ENCODE measurements around the gene FAF1.

Gene FAF1

GRCh38 chr1:50476800-50477199 is 483.3 kb downstream of the FAF1 start:
- DNase-seq = no peak

DNA sequence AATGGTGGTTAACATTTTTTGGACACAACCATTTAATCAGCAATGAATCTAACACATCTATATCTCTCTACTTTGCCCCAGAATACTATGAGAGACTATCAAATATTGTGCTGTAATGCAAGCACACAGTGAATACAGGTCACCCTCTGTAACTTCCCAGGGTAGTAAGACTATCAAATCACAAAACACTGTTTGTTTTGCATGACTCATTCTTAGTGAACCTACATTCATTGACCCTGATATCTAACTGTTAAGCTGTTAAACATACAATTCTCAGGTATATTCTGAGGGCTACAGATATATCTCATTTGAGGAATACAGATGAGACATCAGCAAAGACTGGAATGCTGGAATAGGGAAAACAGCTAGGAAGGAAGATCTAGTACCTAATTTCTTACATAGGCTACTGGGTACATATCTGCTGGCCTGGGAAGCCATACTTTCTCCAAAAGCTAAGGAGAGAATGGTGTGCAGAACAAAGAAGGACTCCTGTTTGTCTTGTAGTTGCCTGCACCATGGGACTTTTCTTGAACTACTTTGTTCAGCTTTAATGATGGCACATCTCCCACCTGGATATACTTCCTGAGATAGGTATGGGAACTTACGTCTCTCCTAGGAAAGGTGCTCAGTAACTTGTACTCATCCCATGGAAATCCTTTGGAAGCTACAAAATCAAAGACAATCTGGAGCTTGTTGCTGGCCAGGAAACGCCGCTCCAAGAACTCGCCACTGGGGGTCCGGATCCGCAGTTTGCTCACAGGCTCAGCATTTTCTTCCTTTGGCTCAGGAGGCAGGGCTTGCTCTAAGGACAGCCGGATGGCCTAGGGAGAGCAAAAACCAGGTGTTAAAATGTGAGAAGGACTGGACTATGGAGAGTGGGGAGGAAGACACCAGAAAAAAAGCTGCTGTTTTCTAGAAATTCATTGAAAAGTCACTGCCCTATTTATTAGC is 484.9 kb downstream of the FAF1 start:
- no peak for DNase-seq

GRCh38 chr1:50473513-50473912 is 486.6 kb downstream of the FAF1 start:
- DNase-seq = no peak

DNA sequence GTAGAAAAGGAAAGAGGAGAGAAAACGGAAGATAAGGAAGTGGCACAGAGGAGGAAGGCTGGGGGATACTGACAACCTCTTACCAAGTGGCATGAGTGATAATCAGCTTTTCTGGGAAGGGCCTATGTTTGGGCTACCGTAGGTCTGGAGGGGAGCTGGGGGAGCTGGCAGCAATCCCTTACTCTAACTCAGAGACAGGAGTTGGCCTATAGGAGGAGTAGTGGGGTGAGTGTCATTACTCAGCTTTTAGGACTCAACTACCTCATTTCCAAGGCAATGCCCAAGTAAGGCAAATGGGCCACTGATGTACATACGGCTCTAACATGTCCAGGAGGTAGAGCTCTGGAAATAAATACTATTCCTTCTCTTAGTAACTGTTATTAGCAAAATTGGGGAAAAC is 488.1 kb downstream of the FAF1 start:
- no peak for DNase-seq

- DNase-seq = no peak
These were observed 497.1 kb downstream of the FAF1 start for GRCh38 chr1:50462964-50463363.

GRCh38 chr1:50458507-50458906 is 501.6 kb downstream of the FAF1 start:
- DNase-seq = no peak

DNA sequence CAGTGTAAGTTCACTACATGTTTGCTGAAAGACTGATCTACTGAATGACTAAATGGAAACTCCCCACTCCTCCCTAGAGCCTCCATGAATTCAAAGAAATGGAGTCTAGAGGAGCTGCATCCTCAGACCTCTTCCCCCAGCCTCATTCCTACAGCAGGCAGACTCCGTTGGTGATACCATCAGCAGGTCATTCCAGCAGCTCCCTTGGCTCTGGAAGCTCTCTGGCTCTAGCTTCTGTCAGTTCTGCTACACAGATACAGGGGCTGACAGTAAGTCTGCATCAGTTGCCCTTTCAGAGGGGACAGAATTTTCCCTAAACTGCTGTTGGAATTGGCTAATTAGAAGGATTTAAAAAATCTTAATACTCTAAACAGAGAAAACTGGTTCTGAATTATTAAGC is 505.2 kb downstream of the FAF1 start:
- no peak for DNase-seq

GRCh38 chr1:50453266-50453665 is 506.8 kb downstream of the FAF1 start:
- no peak for DNase-seq

GRCh38 chr1:50452700-50453099 is 507.4 kb downstream of the FAF1 start:
- DNase-seq = no peak

- DNase-seq = no peak
These were observed 509.0 kb downstream of the FAF1 start for GRCh38 chr1:50450861-50451653.

- DNase-seq = no peak
These were observed 512.1 kb downstream of the FAF1 start for GRCh38 chr1:50447961-50448360.

DNA sequence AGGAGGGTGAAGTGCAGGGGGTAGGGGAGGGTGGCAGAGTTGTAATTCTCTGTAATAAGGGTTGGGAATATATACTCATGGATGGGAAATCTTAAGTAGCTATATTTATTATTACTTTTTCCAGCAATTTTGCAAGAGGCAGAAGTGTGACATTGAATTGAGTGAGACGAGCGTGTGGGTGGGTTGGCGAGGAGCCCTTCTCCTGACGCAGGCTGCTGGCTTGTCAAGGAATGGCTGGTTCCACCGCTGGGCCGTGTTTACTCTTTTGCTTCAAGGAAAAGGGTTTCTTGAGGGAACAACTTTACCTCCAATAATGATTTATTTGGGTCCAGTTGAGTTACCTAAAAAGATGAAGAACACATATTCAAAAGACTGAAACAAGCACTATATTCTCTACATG is 518.9 kb downstream of the FAF1 start:
- no peak for DNase-seq

GRCh38 chr1:50438945-50439344 is 521.1 kb downstream of the FAF1 start:
- no peak for DNase-seq

DNA sequence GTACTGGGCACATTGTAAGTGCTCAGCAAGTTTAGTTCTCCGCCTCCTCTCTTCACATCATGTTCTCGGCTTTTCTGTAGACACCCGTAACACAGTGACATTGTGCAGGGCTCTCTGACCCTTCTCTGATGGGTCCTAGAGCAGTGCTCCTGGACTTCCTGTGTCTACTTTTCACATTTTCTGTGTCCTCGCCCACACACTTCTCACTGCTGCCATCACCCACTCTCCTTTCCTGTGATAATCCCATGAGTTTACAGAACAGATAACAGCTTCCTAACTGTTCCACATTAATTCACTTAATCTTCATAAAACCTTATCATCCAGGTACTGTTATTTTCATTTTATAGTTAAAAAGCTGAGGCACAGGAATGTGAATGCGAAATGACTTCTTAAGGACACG is 523.6 kb downstream of the FAF1 start:
- DNase-seq = no peak

DNA sequence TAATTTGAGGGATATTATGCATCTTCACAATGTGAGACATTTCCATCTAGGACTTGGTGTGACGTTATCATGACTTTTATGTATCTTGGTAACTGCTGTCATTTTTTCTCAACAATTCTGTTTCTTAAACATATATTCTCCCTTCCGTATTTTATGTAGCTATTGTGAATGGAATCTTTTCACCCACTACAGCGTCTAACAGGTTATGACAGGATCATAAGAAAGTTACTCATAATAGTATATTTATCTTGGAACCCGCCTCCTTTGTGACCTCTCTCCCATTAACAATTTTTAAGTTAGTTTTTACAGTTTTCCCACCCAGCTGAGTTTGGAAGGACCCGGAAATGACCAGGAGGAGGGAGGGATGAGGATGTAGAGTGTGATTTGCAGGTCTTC is 530.1 kb downstream of the FAF1 start:
- DNase-seq = no peak

GRCh38 chr1:50427818-50428779 is 532.0 kb downstream of the FAF1 start:
- DNase-seq = no peak

- DNase-seq = no peak
These were observed 532.8 kb downstream of the FAF1 start for GRCh38 chr1:50427086-50427817.

- no peak for DNase-seq
These were observed 533.4 kb downstream of the FAF1 start for GRCh38 chr1:50426702-50427085.

- no peak for DNase-seq
These were observed 533.9 kb downstream of the FAF1 start for GRCh38 chr1:50426108-50426700.

DNA sequence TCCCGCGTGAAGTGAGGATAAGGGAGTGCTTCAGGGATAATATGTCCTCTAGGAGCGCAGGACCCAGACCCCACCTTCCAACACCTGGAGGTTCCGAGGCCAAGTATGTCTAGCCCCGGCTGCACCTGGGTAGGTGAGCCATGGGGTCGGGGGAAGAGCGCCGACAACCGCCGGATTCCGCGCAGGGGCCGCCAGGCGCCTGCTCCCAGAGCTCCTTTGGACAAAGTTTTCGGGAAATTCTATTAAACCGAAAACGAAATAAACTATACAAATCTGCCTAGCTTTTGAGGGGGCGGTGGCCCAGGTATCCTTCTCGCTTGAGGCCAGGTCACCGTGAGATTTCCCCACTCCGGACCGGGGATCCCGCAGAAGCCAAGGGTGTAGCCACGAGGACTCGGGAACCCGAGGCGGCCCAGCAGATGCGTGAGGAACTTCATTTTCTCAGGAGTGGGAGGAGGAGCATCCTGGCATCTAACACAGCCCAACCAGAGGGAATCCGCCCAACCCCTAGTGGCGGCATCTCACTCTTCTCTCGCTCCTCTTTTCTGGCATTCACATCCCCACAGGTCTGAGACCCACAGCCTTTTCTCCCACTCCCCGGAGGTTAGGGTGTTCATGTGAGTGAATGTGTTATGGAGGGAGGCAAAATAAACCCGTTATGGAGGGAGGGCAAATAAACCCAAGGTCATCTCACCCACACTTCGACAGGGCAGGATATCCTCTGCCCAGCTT is 534.5 kb downstream of the FAF1 start:
- no peak for DNase-seq

DNA sequence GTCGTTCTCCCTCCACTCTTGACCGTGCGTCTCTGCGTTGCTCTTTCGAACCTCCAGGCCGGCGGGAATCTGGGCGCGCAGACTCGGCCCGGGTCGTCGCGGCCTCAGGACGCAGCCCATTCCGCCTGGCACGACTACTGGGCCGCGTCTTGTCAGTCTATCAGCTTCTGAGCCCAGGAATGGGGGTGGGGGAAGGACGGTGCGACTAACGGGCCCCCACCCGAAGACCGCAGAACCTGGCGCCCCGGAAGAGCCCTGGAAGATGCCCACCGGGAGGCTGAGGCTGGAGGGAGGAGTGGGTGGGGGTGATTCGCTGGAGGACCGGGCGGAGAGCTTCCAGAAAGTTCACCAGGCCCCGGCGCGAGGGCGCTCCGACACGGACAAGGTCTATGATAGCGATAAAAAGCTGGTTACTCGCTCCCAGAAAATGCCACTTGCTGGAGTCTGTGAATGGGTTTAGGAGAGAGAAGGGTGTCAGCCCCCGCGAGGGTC is 535.1 kb downstream of the FAF1 start:
- no peak for DNase-seq

Data from stimulated activated naive CD4-positive, alpha-beta T cell (primary cell).